ENCODE data around the gene COMMD6.

DNA sequence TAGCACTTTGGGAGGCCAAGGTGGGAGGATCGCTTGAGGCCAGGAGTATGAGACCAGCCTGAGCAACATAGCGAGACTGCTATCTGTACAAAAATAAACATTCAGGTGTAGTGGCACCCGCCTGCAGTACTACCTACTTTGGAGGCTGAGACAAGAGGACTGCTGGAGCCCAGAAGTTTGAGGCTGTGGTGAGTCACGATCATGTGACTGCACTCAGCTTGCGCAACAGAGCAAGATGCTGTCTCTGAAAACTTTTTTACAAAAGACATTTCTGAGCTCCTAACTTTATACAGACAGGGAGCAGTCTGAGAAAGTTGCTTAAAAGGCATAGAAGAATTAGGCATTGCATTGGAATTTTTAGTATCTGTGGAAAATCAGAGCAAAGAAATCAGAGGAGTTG lies 45.3 kb downstream of the COMMD6 start:
- TF ChIP-seq, protein P1, sequence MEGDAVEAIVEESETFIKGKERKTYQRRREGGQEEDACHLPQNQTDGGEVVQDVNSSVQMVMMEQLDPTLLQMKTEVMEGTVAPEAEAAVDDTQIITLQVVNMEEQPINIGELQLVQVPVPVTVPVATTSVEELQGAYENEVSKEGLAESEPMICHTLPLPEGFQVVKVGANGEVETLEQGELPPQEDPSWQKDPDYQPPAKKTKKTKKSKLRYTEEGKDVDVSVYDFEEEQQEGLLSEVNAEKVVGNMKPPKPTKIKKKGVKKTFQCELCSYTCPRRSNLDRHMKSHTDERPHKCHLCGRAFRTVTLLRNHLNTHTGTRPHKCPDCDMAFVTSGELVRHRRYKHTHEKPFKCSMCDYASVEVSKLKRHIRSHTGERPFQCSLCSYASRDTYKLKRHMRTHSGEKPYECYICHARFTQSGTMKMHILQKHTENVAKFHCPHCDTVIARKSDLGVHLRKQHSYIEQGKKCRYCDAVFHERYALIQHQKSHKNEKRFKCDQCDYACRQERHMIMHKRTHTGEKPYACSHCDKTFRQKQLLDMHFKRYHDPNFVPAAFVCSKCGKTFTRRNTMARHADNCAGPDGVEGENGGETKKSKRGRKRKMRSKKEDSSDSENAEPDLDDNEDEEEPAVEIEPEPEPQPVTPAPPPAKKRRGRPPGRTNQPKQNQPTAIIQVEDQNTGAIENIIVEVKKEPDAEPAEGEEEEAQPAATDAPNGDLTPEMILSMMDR (IDR thresholded peaks at IDR 0.05; ENCODE audit: low read length), result no peak
- no peak for TF ChIP-seq EZH2 (optimal IDR thresholded peaks at IDR 0.05; ENCODE audit: low read depth, low read length)

Data from MM.1S (cell line).